ENCODE measurements around the gene TRIM77. TPM values are rescaled to one million over a fixed set of nuclear protein-coding genes. Genes with fewer than 3 reads are reported as not detected.

Gene TRIM77, protein sequence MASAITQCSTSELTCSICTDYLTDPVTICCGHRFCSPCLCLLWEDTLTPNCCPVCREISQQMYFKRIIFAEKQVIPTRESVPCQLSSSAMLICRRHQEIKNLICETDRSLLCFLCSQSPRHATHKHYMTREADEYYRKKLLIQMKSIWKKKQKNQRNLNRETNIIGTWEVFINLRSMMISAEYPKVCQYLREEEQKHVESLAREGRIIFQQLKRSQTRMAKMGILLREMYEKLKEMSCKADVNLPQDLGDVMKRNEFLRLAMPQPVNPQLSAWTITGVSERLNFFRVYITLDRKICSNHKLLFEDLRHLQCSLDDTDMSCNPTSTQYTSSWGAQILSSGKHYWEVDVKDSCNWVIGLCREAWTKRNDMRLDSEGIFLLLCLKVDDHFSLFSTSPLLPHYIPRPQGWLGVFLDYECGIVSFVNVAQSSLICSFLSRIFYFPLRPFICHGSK
- total RNA-seq, result not detected in 2 replicates

DNA sequence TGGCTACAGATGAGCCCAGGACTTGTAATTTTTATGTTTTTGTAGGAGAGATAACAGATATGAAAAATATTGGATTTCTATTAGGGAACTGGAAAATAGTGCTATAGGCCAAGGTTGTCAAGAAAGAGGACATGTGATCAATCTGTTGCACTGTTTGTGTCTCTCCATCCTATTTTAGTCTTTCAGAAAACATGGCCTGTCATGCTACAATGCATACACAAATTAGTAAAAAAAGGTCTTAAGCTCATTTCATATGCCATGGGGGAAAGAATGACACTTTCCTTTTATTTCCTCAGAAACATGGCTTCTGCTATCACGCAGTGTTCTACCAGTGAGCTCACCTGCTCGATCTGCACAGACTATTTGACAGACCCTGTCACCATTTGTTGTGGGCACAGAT lies at the start of gene TRIM77:
TRIM77 (plus strand) TSS at position 301 of the 400 bp plus-strand sequence; CDS start at position 301, 0 bp downstream.

Other genes with a start within 250 kb of the TRIM77 start
- gene NOX4, start 218.9 kb upstream of the TRIM77 start, total RNA-seq, result 5.3 and 10.5 TPM in 2 replicates
- not detected in 2 replicates for gene TRIM49, start 98.3 kb downstream of the TRIM77 start, total RNA-seq
- not detected in 2 replicates for gene TRIM64B, start 168.2 kb downstream of the TRIM77 start, total RNA-seq
- gene TRIM49D1, start 211.9 kb downstream of the TRIM77 start, total RNA-seq, result not detected in 2 replicates
- not detected in 2 replicates for gene TRIM49D2, start 213.8 kb downstream of the TRIM77 start, total RNA-seq

Data from epithelial cell of alveolus of lung (primary cell).